Skeletal muscle satellite cell (primary cell): ENCODE data around the gene MYLK3.

Source experiments
- H3K27me3 ChIP-seq: 2 replicates; pipeline ENCODE4 v1.7.0; 2013; ENCODE audit warnings: low read length; ENCODE audit not compliant: control insufficient read depth, insufficient read depth
- H3K36me3 ChIP-seq: 2 replicates; pipeline ENCODE4 v1.7.0; 2013; ENCODE audit warnings: mild to moderate bottlenecking, control low read depth, low read length; ENCODE audit not compliant: insufficient read depth
- H3K4me1 ChIP-seq: 2 replicates; pipeline ENCODE4 v1.7.0; 2013; ENCODE audit warnings: low read length; ENCODE audit not compliant: control insufficient read depth, insufficient read depth
- H3K4me2 ChIP-seq: 2 replicates; pipeline ENCODE4 v1.7.0; 2013; ENCODE audit warnings: mild to moderate bottlenecking, low read length
- H3K4me3 ChIP-seq: 2 replicates; pipeline ENCODE4 v1.7.0; 2013; ENCODE audit warnings: low read length
- H3K9ac ChIP-seq: 2 replicates; pipeline ENCODE4 v1.7.0; 2013; ENCODE audit warnings: mild to moderate bottlenecking, low read depth, low read length, moderate library complexity
- H3K9me3 ChIP-seq: replicated peaks from 2 replicates; pipeline ENCODE4 v1.7.0; 2013; ENCODE audit warnings: mild to moderate bottlenecking, control low read depth, low read length

The MYLK3 gene

DNA sequence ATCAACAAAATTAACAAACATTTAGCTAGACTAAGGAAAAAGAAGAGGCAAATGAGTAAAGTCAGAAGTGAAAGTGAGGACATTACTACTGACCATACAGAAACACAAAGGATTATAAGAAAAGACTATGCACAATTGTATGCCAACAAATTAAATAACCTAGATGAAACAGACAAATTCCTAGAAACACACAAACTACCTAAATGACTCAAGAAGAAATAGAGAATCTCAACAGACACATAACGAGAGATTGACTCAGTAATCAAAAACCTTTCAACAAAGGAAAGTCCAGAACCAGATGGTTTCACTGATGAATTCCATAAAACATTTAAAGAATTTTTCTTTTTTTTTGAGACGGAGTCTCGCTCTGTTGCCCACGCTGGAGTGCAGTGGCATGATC lies 35.7 kb upstream of the MYLK3 start:
- H3K9me3 ChIP-seq = no peaks in the 10 kb centered on the region

DNA sequence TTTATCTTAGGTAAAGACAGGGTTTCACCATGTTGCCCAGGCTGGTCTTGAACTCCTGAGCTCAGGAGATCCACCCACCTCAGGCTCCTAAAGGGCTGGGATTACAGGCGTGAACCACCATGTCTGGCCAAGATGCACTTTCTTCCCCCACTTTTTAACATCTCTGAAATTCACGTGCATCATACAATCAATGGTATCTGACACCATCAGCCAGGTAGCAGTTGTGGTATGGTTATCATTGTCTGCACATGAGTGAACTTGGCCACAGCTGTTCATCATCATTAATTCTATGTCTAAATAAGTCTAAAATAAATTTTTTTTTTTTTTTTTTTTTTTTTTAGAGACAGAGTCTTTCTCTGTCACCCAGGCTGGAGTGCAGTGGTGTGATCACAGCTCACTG lies 34.2 kb upstream of the MYLK3 start:
- H3K4me2 ChIP-seq = no peak overlapping the region
- no peaks in the 10 kb centered on the region for H3K9me3 ChIP-seq
- no peaks in the 10 kb centered on the region for H3K4me1 ChIP-seq
- H3K36me3 ChIP-seq = no peaks in the 10 kb centered on the region
- H3K27me3 ChIP-seq = peaks cover 7% of the 10 kb centered on the region
- H3K4me3 ChIP-seq = no peak overlapping the region
- no peak overlapping the region for H3K9ac ChIP-seq

More for the DNA sequence above, 35.7 kb upstream of the MYLK3 start:
- Histone ChIP-seq H3K36me3 (no peaks in the 10 kb centered on the region), H3K4me2 (no peak overlapping the region), H3K4me3 (no peak overlapping the region), H3K27me3 (peaks cover 7% of the 10 kb centered on the region), H3K9ac (no peak overlapping the region), H3K4me1 (no peaks in the 10 kb centered on the region)

DNA sequence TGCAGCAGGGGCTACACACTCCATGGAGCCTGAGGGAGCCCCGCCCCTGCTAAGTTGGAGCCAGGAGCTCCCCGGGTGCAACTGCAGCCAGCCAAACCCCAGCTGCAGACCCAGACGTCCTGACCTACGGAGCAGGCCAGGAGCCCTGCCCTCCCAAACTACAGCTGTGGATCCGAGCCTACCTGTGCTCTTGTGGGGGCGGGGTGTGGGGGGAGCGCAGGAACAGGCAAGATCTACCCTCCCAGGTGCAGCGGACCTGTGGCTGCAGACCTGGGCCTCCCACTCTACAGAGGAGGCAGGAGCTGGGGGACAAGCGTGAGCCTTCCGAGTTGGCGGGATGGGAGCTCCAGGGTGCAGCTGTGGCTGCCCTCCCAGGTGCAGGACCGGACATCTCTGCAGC lies 29.7 kb upstream of the MYLK3 start:
- H3K9ac ChIP-seq = no peak overlapping the region
- H3K4me2 ChIP-seq = no peak overlapping the region
- H3K9me3 ChIP-seq = no peaks in the 10 kb centered on the region
- no peaks in the 10 kb centered on the region for H3K27me3 ChIP-seq
- H3K4me3 ChIP-seq = no peak overlapping the region
- H3K36me3 ChIP-seq = no peaks in the 10 kb centered on the region
- H3K4me1 ChIP-seq = peaks cover 8% of the 10 kb centered on the region

- no peak overlapping the region for H3K4me3 ChIP-seq
- no peaks in the 10 kb centered on the region for H3K9me3 ChIP-seq
Measured at GRCh38 chr16:46775214-46775613, 27.1 kb upstream of the MYLK3 start.

DNA sequence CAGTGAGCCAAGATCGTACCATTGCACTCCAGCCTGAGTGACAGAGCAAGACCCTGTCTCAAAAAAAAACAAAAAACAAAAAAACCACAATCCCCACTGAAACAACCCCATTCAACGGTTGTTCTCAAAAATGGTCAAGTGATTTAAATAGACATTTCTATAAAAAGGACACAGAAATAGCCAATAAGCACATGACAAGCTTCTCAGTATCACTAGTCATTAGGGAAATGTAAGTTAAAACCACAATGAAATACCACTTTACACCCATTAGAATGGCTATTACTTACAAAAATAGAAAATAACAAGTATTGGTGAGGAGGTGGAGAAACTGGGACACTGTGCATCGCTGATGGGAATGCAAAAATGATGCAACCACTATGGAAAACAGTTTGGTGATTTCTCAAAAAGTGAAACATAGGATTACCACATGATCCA lies 26.6 kb upstream of the MYLK3 start:
- no peaks in the 10 kb centered on the region for H3K36me3 ChIP-seq
- H3K4me1 ChIP-seq = peaks cover 8% of the 10 kb centered on the region
- H3K4me2 ChIP-seq = no peak overlapping the region
- H3K9me3 ChIP-seq = no peaks in the 10 kb centered on the region
- no peaks in the 10 kb centered on the region for H3K27me3 ChIP-seq
- no peak overlapping the region for H3K9ac ChIP-seq
- H3K4me3 ChIP-seq = no peak overlapping the region

More at GRCh38 chr16:46775214-46775613, 27.1 kb upstream of the MYLK3 start:
- Histone ChIP-seq H3K4me2 (peak overlapping the region; percentile 32), H3K36me3 (no peaks in the 10 kb centered on the region), H3K4me1 (peaks cover 8% of the 10 kb centered on the region), H3K27me3 (no peaks in the 10 kb centered on the region), H3K9ac (no peak overlapping the region)

GRCh38 chr16:46772463-46772862 lies 24.3 kb upstream of the MYLK3 start:
- Histone ChIP-seq H3K9ac (no peak overlapping the region), H3K27me3 (no peaks in the 10 kb centered on the region), H3K36me3 (no peaks in the 10 kb centered on the region), H3K4me3 (no peak overlapping the region), H3K4me2 (no peak overlapping the region), H3K9me3 (no peaks in the 10 kb centered on the region), H3K4me1 (peaks cover 8% of the 10 kb centered on the region)

DNA sequence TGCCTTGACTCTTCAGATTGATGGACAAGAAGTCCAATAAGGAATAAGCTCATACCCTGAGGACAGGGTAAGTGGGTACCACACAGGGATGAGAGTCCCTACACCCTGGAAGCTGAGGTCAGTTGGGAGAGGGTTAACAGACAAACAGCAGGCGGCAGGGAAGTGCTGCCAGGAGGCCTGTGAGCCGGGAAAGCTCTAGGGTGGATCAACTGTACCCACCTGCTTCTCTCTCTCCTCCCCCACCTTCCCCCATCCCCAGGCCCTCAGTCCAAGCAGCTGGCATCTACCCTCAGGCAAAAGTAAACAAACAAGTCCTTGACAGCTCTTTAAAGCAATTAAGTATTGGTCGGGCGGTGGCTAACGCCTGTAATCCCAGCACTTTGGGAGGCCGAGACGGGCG lies 20.7 kb upstream of the MYLK3 start:
- Histone ChIP-seq H3K9me3 (no peaks in the 10 kb centered on the region), H3K4me1 (no peaks in the 10 kb centered on the region), H3K4me3 (no peak overlapping the region), H3K9ac (no peak overlapping the region), H3K27me3 (peaks cover 2% of the 10 kb centered on the region), H3K36me3 (no peaks in the 10 kb centered on the region), H3K4me2 (no peak overlapping the region)

DNA sequence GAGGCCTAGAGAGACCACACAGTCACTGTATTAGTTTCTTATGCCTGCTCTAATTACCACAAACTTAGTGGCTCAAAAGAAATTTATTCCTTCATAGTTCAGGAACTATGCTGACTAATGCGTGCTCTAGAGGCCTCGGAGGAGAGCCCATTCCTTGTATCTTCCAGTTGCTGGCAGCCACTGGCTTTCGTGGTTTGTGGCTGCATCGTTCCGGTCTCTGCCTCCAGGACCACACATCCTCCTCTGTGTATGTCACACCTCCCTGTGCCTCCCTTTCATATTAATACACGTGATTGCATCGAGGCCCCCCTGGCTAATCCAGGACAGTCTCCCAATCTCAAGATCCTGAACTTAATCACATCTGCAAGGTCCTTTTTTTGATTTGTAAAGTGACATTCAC lies 16.9 kb upstream of the MYLK3 start:
- Histone ChIP-seq H3K4me2 (no peak overlapping the region), H3K9ac (no peak overlapping the region), H3K4me1 (no peaks in the 10 kb centered on the region), H3K9me3 (no peaks in the 10 kb centered on the region), H3K4me3 (no peak overlapping the region), H3K36me3 (no peaks in the 10 kb centered on the region), H3K27me3 (peaks cover 21% of the 10 kb centered on the region)

DNA sequence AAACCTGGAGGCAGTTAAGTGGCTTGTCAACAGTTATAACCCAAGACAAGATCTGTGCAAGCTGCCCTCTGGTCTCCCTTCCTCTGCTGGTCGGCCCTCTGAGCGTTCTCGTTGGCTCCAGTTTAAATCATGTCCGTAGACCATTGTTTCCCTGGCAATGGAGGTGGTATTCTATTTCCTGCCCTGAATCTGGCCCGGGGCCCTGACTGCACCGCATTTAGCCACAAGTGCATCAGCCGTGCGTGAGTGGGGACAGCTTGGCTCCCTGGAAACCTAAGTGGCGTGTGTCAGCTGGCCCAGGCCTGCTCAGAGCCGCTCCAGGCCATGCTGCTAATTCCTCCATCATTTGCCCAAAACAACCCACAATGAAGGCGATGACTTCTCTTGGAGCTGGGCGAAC lies 15.0 kb upstream of the MYLK3 start:
- Histone ChIP-seq H3K9ac (no peak overlapping the region), H3K4me1 (no peaks in the 10 kb centered on the region), H3K36me3 (no peaks in the 10 kb centered on the region), H3K27me3 (peaks cover 33% of the 10 kb centered on the region), H3K4me2 (no peak overlapping the region), H3K9me3 (no peaks in the 10 kb centered on the region), H3K4me3 (no peak overlapping the region)

- Histone ChIP-seq H3K4me3 (no peak overlapping the region), H3K27me3 (peaks cover 39% of the 10 kb centered on the region), H3K4me2 (no peak overlapping the region), H3K4me1 (no peaks in the 10 kb centered on the region), H3K36me3 (no peaks in the 10 kb centered on the region), H3K9ac (no peak overlapping the region), H3K9me3 (no peaks in the 10 kb centered on the region)
Measured at GRCh38 chr16:46762583-46762982, 14.4 kb upstream of the MYLK3 start.

DNA sequence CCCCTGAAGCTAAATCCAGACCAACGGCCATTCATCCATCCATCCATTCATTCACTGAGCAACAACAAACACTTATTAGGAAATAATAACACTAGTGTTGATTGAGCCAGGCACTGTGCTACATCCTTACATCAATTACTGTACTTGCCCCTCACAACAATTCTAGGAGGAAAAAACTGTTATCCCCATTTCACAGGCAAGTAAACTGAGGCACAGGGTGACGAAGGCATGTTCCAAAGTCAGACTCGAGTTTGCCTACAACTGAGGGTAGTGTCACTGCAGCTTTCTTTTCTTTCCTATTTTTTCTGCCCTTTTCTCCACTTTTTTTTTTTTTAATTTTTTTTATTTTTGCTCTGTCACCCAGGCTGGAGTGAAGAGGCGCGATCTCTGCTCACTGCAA lies 11.2 kb upstream of the MYLK3 start:
- no peaks in the 10 kb centered on the region for H3K36me3 ChIP-seq
- H3K4me3 ChIP-seq = no peak overlapping the region
- no peaks in the 10 kb centered on the region for H3K9me3 ChIP-seq
- H3K27me3 ChIP-seq = peaks cover 53% of the 10 kb centered on the region
- H3K4me1 ChIP-seq = no peaks in the 10 kb centered on the region
- H3K4me2 ChIP-seq = no peak overlapping the region
- H3K9ac ChIP-seq = no peak overlapping the region

- peaks cover 50% of the 10 kb centered on the region for H3K27me3 ChIP-seq
- H3K9me3 ChIP-seq = no peaks in the 10 kb centered on the region
- no peak overlapping the region for H3K9ac ChIP-seq
- no peaks in the 10 kb centered on the region for H3K36me3 ChIP-seq
- H3K4me3 ChIP-seq = no peak overlapping the region
- no peak overlapping the region for H3K4me2 ChIP-seq
- H3K4me1 ChIP-seq = no peaks in the 10 kb centered on the region
Measured at GRCh38 chr16:46757339-46758050, 9.4 kb upstream of the MYLK3 start.
